A549 (cell line): ENCODE results near the gene SAG. TPM values are rescaled to one million over a fixed set of nuclear protein-coding genes. Genes with fewer than 3 reads are reported as not detected.

Source experiments
- ATAC-seq, 2 experiments: fragments of 200-7000 bp in 1 of 2; fragments of >200 bp in 1 of 2; cut with Nextera tagmentation in 1 of 2; cut with Tn5 transposase in 1 of 2; 3 replicates each; pipeline versions ENCODE4 v1.8.0 to v1.9.1; 2018 to 2020; ENCODE audit warnings: mild to moderate bottlenecking in 1 of 2, moderate library complexity in 1 of 2
- CTCF ChIA-PET: fragments of 300-600 bp; sonication (Branson Sonifier 250); formaldehyde crosslinking; extraction: SDS; loops from one replicate; lab custom pipeline; 2021; ENCODE audit warnings: antibody characterized with exemption, inconsistent platforms; lab: Yijun Ruan, JAX
- POLR2A ChIA-PET: fragments of 350-600 bp; formaldehyde crosslinking; extraction: SDS; loops from one replicate; lab custom pipeline; 2021; ENCODE audit warnings: antibody characterized with exemption, inconsistent platforms; lab: Yijun Ruan, JAX
- DNase-seq, 2 experiments: peaks; one replicate each; pipeline versions ENCODE4 v3.0.0 to v3.0.0-alpha.2; 2011 to 2016; ENCODE audit warnings: low read depth in 1 of 2, low spot score in 1 of 2
- FAIRE-seq: peaks from 2 replicates; lab custom pipeline; 2011; peaks lifted over from hg19 to GRCh38; lab: Jason Lieb, UNC
- H3K27ac ChIP-seq, 2 experiments: fragments of >200 bp; sonication (Bioruptor Twin); formaldehyde crosslinking; 3 replicates each; pipeline ENCODE4 v1.5.1; 2016 to 2017
- H3K4me1 ChIP-seq: fragments of >200 bp; sonication (Bioruptor Twin); formaldehyde crosslinking; 3 replicates; pipeline ENCODE4 v1.6.1; 2016
- H3K4me2 ChIP-seq: fragments of >200 bp; sonication (Bioruptor Twin); formaldehyde crosslinking; 3 replicates; pipeline ENCODE4 v1.6.1; 2016
- H3K4me3 ChIP-seq: fragments of >200 bp; sonication (Bioruptor Twin); formaldehyde crosslinking; 3 replicates; pipeline ENCODE4 v1.5.1; 2016
- H3K9me3 ChIP-seq: fragments of >200 bp; sonication (Bioruptor Twin); formaldehyde crosslinking; 3 replicates; pipeline ENCODE4 v1.6.1; 2016
- CBX2 ChIP-seq: fragments of 200-600 bp; sonication (generic); IDR thresholded peaks from 2 replicates; pipeline ENCODE4 v1.6.1; 2016; ENCODE audit warnings: low read depth, mild to moderate bottlenecking, borderline replicate concordance
- CBX8 ChIP-seq: fragments of 200-600 bp; sonication (generic); IDR thresholded peaks from 2 replicates; pipeline ENCODE4 v1.6.1; 2016
- CEBPB ChIP-seq, 2 experiments: fragments of >200 bp in 1 of 2; sonication (Bioruptor Twin) in 1 of 2; formaldehyde crosslinking in 1 of 2; IDR thresholded peaks; 2 replicates each; pipeline ENCODE4 v1.6.1; 2012 to 2016
- CHD2 ChIP-seq: fragments of 150-350 bp; IDR thresholded peaks from 2 replicates; pipeline ENCODE4 v1.6.1; 2014; ENCODE audit warnings: low read length; ENCODE audit not compliant: partially characterized antibody
- CHD4 ChIP-seq: fragments of 200-600 bp; sonication (generic); IDR thresholded peaks from 2 replicates; pipeline ENCODE4 v1.6.1; 2016; ENCODE audit warnings: antibody characterized with exemption, mild to moderate bottlenecking, borderline replicate concordance
- EP300 ChIP-seq, 2 experiments: fragments of >200 bp; sonication (Bioruptor Twin); formaldehyde crosslinking; IDR thresholded peaks; 2 replicates in 1 of 2; 3 replicates in 1 of 2; pipeline ENCODE4 v1.6.1; 2016 to 2017
- JUNB ChIP-seq: fragments of >200 bp; sonication (Bioruptor Twin); formaldehyde crosslinking; IDR thresholded peaks from 2 replicates; pipeline ENCODE4 v1.6.1; 2016
- KDM1A ChIP-seq: fragments of 200-600 bp; sonication (generic); IDR thresholded peaks from 2 replicates; pipeline ENCODE4 v1.6.1; 2016; ENCODE audit warnings: low read depth, mild to moderate bottlenecking
- MAFK ChIP-seq: fragments of 450-650 bp; IDR thresholded peaks from 2 replicates; pipeline ENCODE4 v1.6.1; 2014; ENCODE audit not compliant: partially characterized antibody
- NR3C1 ChIP-seq: fragments of >200 bp; sonication (Bioruptor Twin); formaldehyde crosslinking; IDR thresholded peaks from 3 replicates; pipeline ENCODE4 v1.6.1; 2017
- POLR2AphosphoS2 ChIP-seq: conservative IDR thresholded peaks from 2 replicates; pipeline ENCODE4 v1.6.1; 2012; ENCODE audit warnings: low read length, improper control_type of control experiment, inconsistent platforms
- RARB ChIP-seq: fragments of 250-450 bp; sonication (Bioruptor Pico); IDR thresholded peaks from 2 replicates; pipeline ENCODE4 v1.8.0; 2021; ENCODE audit warnings: mild to moderate bottlenecking, moderate library complexity
- RCOR1 ChIP-seq: fragments of 150-350 bp; IDR thresholded peaks from 2 replicates; pipeline ENCODE4 v1.6.1; 2014; ENCODE audit warnings: antibody characterized with exemption, low read length, low read depth
- RFX5 ChIP-seq: fragments of 450-650 bp; IDR thresholded peaks from 2 replicates; pipeline ENCODE4 v1.7.1; 2014; ENCODE audit warnings: antibody characterized with exemption, mild to moderate bottlenecking, moderate library complexity
- RNF2 ChIP-seq: fragments of 200-600 bp; sonication (generic); IDR thresholded peaks from 2 replicates; pipeline ENCODE4 v1.6.1; 2016; ENCODE audit warnings: low read depth, mild to moderate bottlenecking, antibody characterized with exemption, moderate library complexity, borderline replicate concordance
- SMC3 ChIP-seq: fragments of >200 bp; sonication (Bioruptor Twin); formaldehyde crosslinking; IDR thresholded peaks from 3 replicates; pipeline ENCODE4 v1.6.1; 2018; ENCODE audit warnings: inconsistent platforms
- TFCP2L1 ChIP-seq: fragments of 250-450 bp; sonication (Bioruptor Pico); IDR thresholded peaks from 2 replicates; pipeline ENCODE4 v1.5.0; 2021; ENCODE audit warnings: mild to moderate bottlenecking
- TP53 ChIP-seq: fragments of 250-450 bp; sonication (Bioruptor Pico); IDR thresholded peaks from 2 replicates; pipeline ENCODE4 v1.5.0; 2021; ENCODE audit warnings: mild to moderate bottlenecking, moderate library complexity
- WGBS: methylation state at CpG from one replicate; pipeline ENCODE4 v1.1.6; 2017; ENCODE audit errors: missing lambda C conversion rate; 5-methylcytosine and 5-hydroxymethylcytosine counted together
- polyA plus RNA-seq, 4 experiments: library from polyadenylated mRNA; depleted of rRNA in 3 of 4; stranded (reverse); fragments of >200 nt; fragmentation: RNase III in 1 of 4; extraction: RNeasy Plus Mini Kit Qiagen cat#74134 plus additional on column Dnase treatment in 1 of 4; gene quantifications; 2 replicates in 3 of 4; 3 replicates in 1 of 4; pipeline ENCODE4 v1.2.3, GENCODE V29; 2011 to 2017
- TF ChIP-seq, protein P1 (sequence below): fragments of >200 bp; sonication (Bioruptor Twin); formaldehyde crosslinking; IDR thresholded peaks from 3 replicates; pipeline ENCODE4 v1.6.1; 2016
- TF ChIP-seq, protein P2 (sequence below): fragments of >200 bp; sonication (Bioruptor Twin); formaldehyde crosslinking; IDR thresholded peaks from 3 replicates; pipeline ENCODE4 v1.5.1; 2016
- TF ChIP-seq, protein P3 (sequence below): fragments of 200-600 bp; sonication (generic); IDR thresholded peaks from 2 replicates; pipeline ENCODE4 v1.6.1; 2016; ENCODE audit warnings: antibody characterized with exemption, mild to moderate bottlenecking, moderate library complexity

SAG gene
- polyA plus RNA-seq, 2 of the 4 experiments (the other 2 are of a cell fraction) = not detected

DNA sequence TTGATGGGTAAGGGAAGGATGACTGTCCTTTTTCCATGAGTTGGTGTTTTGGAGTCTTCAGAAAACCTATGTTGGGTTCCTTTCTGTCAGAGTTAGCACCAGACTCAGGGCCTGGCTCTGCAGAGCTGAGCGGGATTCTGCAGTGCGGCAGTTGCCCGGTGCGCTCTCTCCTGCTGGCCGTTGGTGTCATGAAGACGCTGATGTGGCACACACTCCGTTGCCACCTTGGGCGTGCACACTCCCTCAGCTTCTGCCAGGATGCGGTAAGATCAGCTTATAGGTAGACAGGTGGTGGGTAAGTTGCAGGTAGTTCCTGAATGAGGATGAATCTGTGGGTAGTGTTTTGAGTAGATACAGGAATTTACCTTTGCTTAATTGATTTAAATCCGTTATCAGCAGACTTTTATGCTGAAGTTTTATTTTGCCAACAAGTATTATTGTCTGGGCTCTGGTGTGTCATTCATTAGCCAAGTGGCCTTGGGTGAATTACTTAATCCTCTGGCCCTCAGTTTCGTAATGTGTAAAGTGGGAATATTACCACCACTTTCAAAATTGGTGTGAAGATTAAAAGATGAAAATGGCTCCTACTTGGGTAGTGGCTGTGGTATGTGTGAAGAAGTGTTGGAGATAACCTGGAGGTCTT is 73.5 kb downstream of the SAG start:
- CTCF ChIA-PET = interaction anchor here (0.6 to 1.1 kb wide), 2 partner anchors 8 to 486 kb away, joined by 3 to 4 read pairs; no protein-coding TSS in a partner anchor
- Histone ChIP-seq H3K27ac (peak overlapping the region in 1 of 2 experiments; percentile 72; a peak in 4 of 6 replicates), H3K9me3 (no peaks in the 10 kb centered on the region), H3K4me3 (no peak overlapping the region), H3K4me2 (peak overlapping the region; percentile 34), H3K4me1 (peaks cover 77% of the 10 kb centered on the region)
- TF ChIP-seq TFCP2L1 (CRISPR knock-in tag) (no peak), POLR2AphosphoS2 (no peak), CEBPB (IDR thresholded peaks at IDR 0.05) (peak; percentile 19 to 65; a peak in 3 of 4 replicates), JUNB (no peak), KDM1A (0 out of 2 replicates have a peak, but pooled peaks have one; percentile 20), CBX2 (no peak), MAFK (no peak), CHD4 (no peak)
- TF ChIP-seq, protein P1, sequence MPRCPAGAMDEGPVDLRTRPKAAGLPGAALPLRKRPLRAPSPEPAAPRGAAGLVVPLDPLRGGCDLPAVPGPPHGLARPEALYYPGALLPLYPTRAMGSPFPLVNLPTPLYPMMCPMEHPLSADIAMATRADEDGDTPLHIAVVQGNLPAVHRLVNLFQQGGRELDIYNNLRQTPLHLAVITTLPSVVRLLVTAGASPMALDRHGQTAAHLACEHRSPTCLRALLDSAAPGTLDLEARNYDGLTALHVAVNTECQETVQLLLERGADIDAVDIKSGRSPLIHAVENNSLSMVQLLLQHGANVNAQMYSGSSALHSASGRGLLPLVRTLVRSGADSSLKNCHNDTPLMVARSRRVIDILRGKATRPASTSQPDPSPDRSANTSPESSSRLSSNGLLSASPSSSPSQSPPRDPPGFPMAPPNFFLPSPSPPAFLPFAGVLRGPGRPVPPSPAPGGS = no peak
- ATAC-seq (no peak), FAIRE-seq (no peak), DNase-seq (no peak)
- POLR2A ChIA-PET = no interaction called here
- WGBS = 87% methylated on average over 11 of the region's 11 CpGs

DNA sequence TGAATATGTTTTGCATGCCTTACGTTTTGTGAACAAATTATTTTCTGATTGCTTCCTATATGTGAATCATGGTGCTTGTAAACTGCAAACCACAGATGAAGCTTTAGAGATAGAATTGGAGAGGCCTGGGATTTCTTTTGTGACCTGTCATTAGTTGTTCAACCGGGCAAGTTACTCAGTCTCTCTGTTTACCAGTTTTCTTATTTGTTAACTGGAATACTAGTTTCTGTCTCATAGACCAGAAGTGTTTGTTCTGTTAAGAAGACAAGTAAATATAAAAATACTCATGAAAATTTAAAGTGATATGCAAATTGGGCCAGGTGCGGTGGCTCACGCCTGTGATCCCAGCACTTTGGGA is 74.0 kb downstream of the SAG start:
- DNase-seq = no peak
- 72% methylated on average over 4 of the region's 4 CpGs for WGBS
- ATAC-seq = no peak

More for the DNA sequence above, 74.0 kb downstream of the SAG start:
- TF ChIP-seq, protein P2, sequence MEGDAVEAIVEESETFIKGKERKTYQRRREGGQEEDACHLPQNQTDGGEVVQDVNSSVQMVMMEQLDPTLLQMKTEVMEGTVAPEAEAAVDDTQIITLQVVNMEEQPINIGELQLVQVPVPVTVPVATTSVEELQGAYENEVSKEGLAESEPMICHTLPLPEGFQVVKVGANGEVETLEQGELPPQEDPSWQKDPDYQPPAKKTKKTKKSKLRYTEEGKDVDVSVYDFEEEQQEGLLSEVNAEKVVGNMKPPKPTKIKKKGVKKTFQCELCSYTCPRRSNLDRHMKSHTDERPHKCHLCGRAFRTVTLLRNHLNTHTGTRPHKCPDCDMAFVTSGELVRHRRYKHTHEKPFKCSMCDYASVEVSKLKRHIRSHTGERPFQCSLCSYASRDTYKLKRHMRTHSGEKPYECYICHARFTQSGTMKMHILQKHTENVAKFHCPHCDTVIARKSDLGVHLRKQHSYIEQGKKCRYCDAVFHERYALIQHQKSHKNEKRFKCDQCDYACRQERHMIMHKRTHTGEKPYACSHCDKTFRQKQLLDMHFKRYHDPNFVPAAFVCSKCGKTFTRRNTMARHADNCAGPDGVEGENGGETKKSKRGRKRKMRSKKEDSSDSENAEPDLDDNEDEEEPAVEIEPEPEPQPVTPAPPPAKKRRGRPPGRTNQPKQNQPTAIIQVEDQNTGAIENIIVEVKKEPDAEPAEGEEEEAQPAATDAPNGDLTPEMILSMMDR = no peak
- TF ChIP-seq SMC3 (no peak), CHD4 (no peak), RARB (no peak), NR3C1 (no peak), JUNB (no peak), RCOR1 (no peak), CBX8 (no peak), KDM1A (no peak), EP300 (IDR thresholded peaks at IDR 0.05) (no peak), CEBPB (IDR thresholded peaks at IDR 0.05) (no peak), CHD2 (no peak), RNF2 (no peak), MAFK (no peak), RFX5 (no peak), TP53 (no peak)
- TF ChIP-seq, protein P3, sequence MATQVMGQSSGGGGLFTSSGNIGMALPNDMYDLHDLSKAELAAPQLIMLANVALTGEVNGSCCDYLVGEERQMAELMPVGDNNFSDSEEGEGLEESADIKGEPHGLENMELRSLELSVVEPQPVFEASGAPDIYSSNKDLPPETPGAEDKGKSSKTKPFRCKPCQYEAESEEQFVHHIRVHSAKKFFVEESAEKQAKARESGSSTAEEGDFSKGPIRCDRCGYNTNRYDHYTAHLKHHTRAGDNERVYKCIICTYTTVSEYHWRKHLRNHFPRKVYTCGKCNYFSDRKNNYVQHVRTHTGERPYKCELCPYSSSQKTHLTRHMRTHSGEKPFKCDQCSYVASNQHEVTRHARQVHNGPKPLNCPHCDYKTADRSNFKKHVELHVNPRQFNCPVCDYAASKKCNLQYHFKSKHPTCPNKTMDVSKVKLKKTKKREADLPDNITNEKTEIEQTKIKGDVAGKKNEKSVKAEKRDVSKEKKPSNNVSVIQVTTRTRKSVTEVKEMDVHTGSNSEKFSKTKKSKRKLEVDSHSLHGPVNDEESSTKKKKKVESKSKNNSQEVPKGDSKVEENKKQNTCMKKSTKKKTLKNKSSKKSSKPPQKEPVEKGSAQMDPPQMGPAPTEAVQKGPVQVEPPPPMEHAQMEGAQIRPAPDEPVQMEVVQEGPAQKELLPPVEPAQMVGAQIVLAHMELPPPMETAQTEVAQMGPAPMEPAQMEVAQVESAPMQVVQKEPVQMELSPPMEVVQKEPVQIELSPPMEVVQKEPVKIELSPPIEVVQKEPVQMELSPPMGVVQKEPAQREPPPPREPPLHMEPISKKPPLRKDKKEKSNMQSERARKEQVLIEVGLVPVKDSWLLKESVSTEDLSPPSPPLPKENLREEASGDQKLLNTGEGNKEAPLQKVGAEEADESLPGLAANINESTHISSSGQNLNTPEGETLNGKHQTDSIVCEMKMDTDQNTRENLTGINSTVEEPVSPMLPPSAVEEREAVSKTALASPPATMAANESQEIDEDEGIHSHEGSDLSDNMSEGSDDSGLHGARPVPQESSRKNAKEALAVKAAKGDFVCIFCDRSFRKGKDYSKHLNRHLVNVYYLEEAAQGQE = no peak
- TF ChIP-seq, all 56 proteins: peak for 0
- H3K4me3 ChIP-seq = no peak overlapping the region
- peaks cover 81% of the 10 kb centered on the region for H3K4me1 ChIP-seq
- no peaks in the 10 kb centered on the region for H3K9me3 ChIP-seq
- no peak for FAIRE-seq
- H3K4me2 ChIP-seq = peak overlapping the region; percentile 34
- peak overlapping the region in 1 of 2 experiments; percentile 72; a peak in 4 of 6 replicates for H3K27ac ChIP-seq
- CTCF ChIA-PET = no interaction called here
- POLR2A ChIA-PET = no interaction called here
